K562 (cell line): Measurements from ENCODE around the gene TMEM131. TPM values are rescaled to one million over a fixed set of nuclear protein-coding genes. Genes with fewer than 3 reads are reported as not detected.

Experiments
- ATAC-seq: fragments of 200-7000 bp; cut with Tn5 transposase; 3 replicates; pipeline ENCODE4 v1.9.1; 2020; ENCODE audit warnings: moderate library complexity
- BruUV-seq: library from RNA; stranded (reverse); fragments of 400-500 nt; replicated peaks from 2 replicates; lab custom pipeline; 2021; lab: Mats Ljungman, UMichigan
- CTCF ChIA-PET: fragments of 300-600 bp; formaldehyde crosslinking; extraction: SDS; loops from one replicate; lab custom pipeline; 2021; ENCODE audit warnings: low intra/inter-chr PET ratio; lab: Yijun Ruan, JAX
- POLR2A ChIA-PET: fragments of 300-600, 350-650 bp; sonication (Branson Sonifier 250); formaldehyde crosslinking; extraction: SDS; loops from one replicate; lab custom pipeline; 2021; ENCODE audit warnings: antibody characterized with exemption, inconsistent platforms; lab: Yijun Ruan, JAX
- DNase-seq, 4 experiments: peaks; one replicate each; pipeline versions ENCODE4 v3.0.0 to v3.0.0-alpha.2; 2011 to 2018; ENCODE audit warnings: low spot score in 3 of 4, mixed read lengths in 3 of 4; ENCODE audit errors: extremely low read depth in 1 of 4
- FAIRE-seq: peaks from 2 replicates; lab custom pipeline; 2011; peaks lifted over from hg19 to GRCh38; lab: Jason Lieb, UNC
- H2AFZ ChIP-seq: 2 replicates; pipeline ENCODE4 v1.6.0; 2011; ENCODE audit warnings: low read depth, low read length, control low read depth, inconsistent platforms
- H3K27ac ChIP-seq: fragments of 200-600 bp; 3 replicates; pipeline ENCODE4 v1.8.0; 2011; ENCODE audit warnings: low read depth, mild to moderate bottlenecking, control low read depth, inconsistent platforms, low read length, moderate library complexity, mixed read lengths; ENCODE audit errors: extremely low read depth
- H3K27me3 ChIP-seq, 2 experiments: fragments of 300-600 bp in 1 of 2; 2 replicates in 1 of 2; 3 replicates in 1 of 2; pipeline versions ENCODE4 v1.6.0 to v1.8.0; 2011; ENCODE audit warnings: inconsistent platforms in 2 of 2, low read length in 2 of 2, mild to moderate bottlenecking in 1 of 2, mixed read lengths in 1 of 2, moderate library complexity in 1 of 2; ENCODE audit not compliant: control insufficient read depth in 2 of 2, insufficient read depth in 2 of 2
- H3K36me3 ChIP-seq: fragments of 300-600 bp; 3 replicates; pipeline ENCODE4 v1.8.0; 2011; ENCODE audit warnings: mild to moderate bottlenecking, low read length, inconsistent platforms; ENCODE audit not compliant: control insufficient read depth, insufficient read depth
- H3K4me1 ChIP-seq, 2 experiments: fragments of 200-600 bp in 1 of 2; replicated peaks in 1 of 2; 2 replicates in 1 of 2; 3 replicates in 1 of 2; pipeline versions ENCODE4 v1.5.1 to v1.8.0; 2011; ENCODE audit warnings: inconsistent platforms in 2 of 2, low read length in 2 of 2, mild to moderate bottlenecking in 1 of 2, mixed read lengths in 1 of 2, moderate library complexity in 1 of 2; ENCODE audit not compliant: control insufficient read depth in 2 of 2, insufficient read depth in 2 of 2
- H3K4me2 ChIP-seq: 2 replicates; pipeline ENCODE4 v1.6.1; 2011; ENCODE audit warnings: low read length, control low read depth, inconsistent platforms, mixed read lengths; ENCODE audit not compliant: insufficient read depth
- H3K4me3 ChIP-seq: fragments of 200-600 bp; sonication (generic), shearing (Covaris generic); 2 replicates; pipeline ENCODE4 v1.5.1; 2016; ENCODE audit warnings: control low read depth, inconsistent platforms
- H3K79me2 ChIP-seq: fragments of 200-600 bp; 3 replicates; pipeline ENCODE4 v1.8.0; 2011; ENCODE audit warnings: low read length, inconsistent platforms; ENCODE audit not compliant: control insufficient read depth, insufficient read depth
- H3K9ac ChIP-seq, 2 experiments: 2 replicates each; pipeline versions ENCODE4 v1.6.0 to v1.6.1; 2011; ENCODE audit warnings: low read depth in 2 of 2, low read length in 2 of 2, control low read depth in 1 of 2, inconsistent platforms in 1 of 2, mild to moderate bottlenecking in 1 of 2, mixed read lengths in 1 of 2; ENCODE audit not compliant: insufficient read depth in 1 of 2
- H3K9me1 ChIP-seq: one replicate; pipeline ENCODE4 v1.6.0; 2011; ENCODE audit warnings: inconsistent platforms, mild to moderate bottlenecking, low read length, moderate library complexity; ENCODE audit not compliant: control insufficient read depth, insufficient read depth
- H3K9me3 ChIP-seq: replicated peaks from 2 replicates; pipeline ENCODE4 v1.5.1; 2011; ENCODE audit warnings: low read depth, low read length, inconsistent platforms; ENCODE audit not compliant: control insufficient read depth, insufficient read depth
- H4K20me1 ChIP-seq: replicated peaks from 2 replicates; pipeline ENCODE4 v1.6.1; 2011; ENCODE audit warnings: low read length, inconsistent platforms, mixed read lengths; ENCODE audit not compliant: control insufficient read depth, insufficient read depth
- ETV5 ChIP-seq: sonication (generic); formaldehyde crosslinking; IDR thresholded peaks from 2 replicates; pipeline ENCODE4 v1.4.0; 2020; ENCODE audit warnings: low read depth, mild to moderate bottlenecking, missing genetic modification reagents
- HDAC8 ChIP-seq: fragments of 450-650 bp; IDR thresholded peaks from 2 replicates; pipeline ENCODE4 v1.6.1; 2016; ENCODE audit warnings: mild to moderate bottlenecking, missing genetic modification characterization, moderate library complexity, missing compliant biosample characterization
- NFIC ChIP-seq: fragments of 450-650 bp; IDR thresholded peaks from 2 replicates; pipeline ENCODE4 v1.6.1; 2017; ENCODE audit warnings: mild to moderate bottlenecking, inconsistent platforms
- PCBP1 ChIP-seq: fragments of 200-400 bp; formaldehyde crosslinking; IDR thresholded peaks from 2 replicates; pipeline ENCODE4 v1.6.1; 2018; ENCODE audit warnings: mild to moderate bottlenecking, low read depth, low read length; ENCODE audit not compliant: poor library complexity, severe bottlenecking
- RBM25 ChIP-seq: fragments of 200-400 bp; formaldehyde crosslinking; IDR thresholded peaks from 2 replicates; pipeline ENCODE4 v1.6.1; 2018; ENCODE audit warnings: low read length, low read depth, moderate library complexity; ENCODE audit not compliant: severe bottlenecking
- SPI1 ChIP-seq: IDR thresholded peaks from 2 replicates; pipeline ENCODE4 v1.6.1; 2011; ENCODE audit warnings: low read depth, low read length, control low read depth, borderline replicate concordance
- TOE1 ChIP-seq, 2 experiments: fragments of 450-650 bp in 1 of 2; sonication (generic) in 1 of 2; formaldehyde crosslinking in 1 of 2; IDR thresholded peaks; 2 replicates each; pipeline versions ENCODE4 v1.7.1 to v1.8.0; 2016 to 2022; ENCODE audit warnings: borderline replicate concordance in 2 of 2, mild to moderate bottlenecking in 2 of 2, antibody characterized with exemption in 1 of 2, inconsistent platforms in 1 of 2, low read depth in 1 of 2, missing genetic modification reagents in 1 of 2, moderate library complexity in 1 of 2
- ZNF445 ChIP-seq: fragments of 250-450 bp; sonication (Bioruptor Pico); IDR thresholded peaks from 2 replicates; pipeline ENCODE4 v1.4.0; 2020; ENCODE audit warnings: low read depth, mild to moderate bottlenecking, moderate library complexity
- ZNF77 ChIP-seq: fragments of 250-450 bp; sonication (Bioruptor Pico); IDR thresholded peaks from 2 replicates; pipeline ENCODE4 v1.5.0; 2020
- WGBS: fragments of 100-300 bp; shearing (Covaris generic); methylation state at CpG from one replicate; pipeline ENCODE4 v1.1.6; 2016; ENCODE audit warnings: low coverage, mixed read lengths; ENCODE audit not compliant: insufficient coverage; ENCODE audit errors: missing lambda C conversion rate; 5-methylcytosine and 5-hydroxymethylcytosine counted together
- in situ Hi-C: fragments of 300-500 bp; cut with MboI; formaldehyde crosslinking; loops from 4 replicates; pipeline ENCODE4 v1.15.0; 2018; ENCODE audit warnings: inconsistent platforms, mixed read lengths
- intact Hi-C: fragments of 100-400 bp; cut with micrococcal nuclease; formaldehyde crosslinking; loops from 2 replicates; pipeline ENCODE4 v1.14.2; 2022
- polyA plus RNA-seq, 8 experiments: library from polyadenylated mRNA; depleted of rRNA in 4 of 8; stranded (reverse) in 5 of 8; unstranded in 3 of 8; fragments of >200 nt; fragmentation: Nextera tagmentation in 2 of 8; fragmentation: Illumina TruSeq in 1 of 8; extraction: Ambion mirVana in 2 of 8; extraction: Trizol in 1 of 8; gene quantifications; 2 replicates each; pipeline versions ENCODE4 v1.2.1 to v1.2.3, GENCODE V29; 2011 to 2014; ENCODE audit warnings: inconsistent platforms in 1 of 8, missing spikeins in 1 of 8
- total RNA-seq, 7 experiments: library from RNA; depleted of rRNA in 6 of 7; stranded (reverse); fragments of >200 nt in 6 of 7; fragmentation: Illumina TruSeq in 2 of 7; extraction: Trizol in 2 of 7; gene quantifications; 2 replicates each; pipeline versions ENCODE4 v1.2.1 to v1.2.3, GENCODE V29; 2011 to 2021; ENCODE audit warnings: low replicate concordance in 1 of 7
- TF ChIP-seq, protein P1 (sequence below): fragments of 250-450 bp; sonication (Bioruptor Pico); IDR thresholded peaks from 2 replicates; pipeline ENCODE4 v1.8.0; 2022; ENCODE audit warnings: moderate library complexity, mild to moderate bottlenecking, inconsistent platforms
- TF ChIP-seq, protein P2 (sequence below): sonication (generic); formaldehyde crosslinking; IDR thresholded peaks from 2 replicates; pipeline ENCODE4 v1.8.1; 2023; ENCODE audit warnings: mild to moderate bottlenecking, missing genetic modification reagents, moderate library complexity

Gene TMEM131
- total and polyA plus RNA-seq, 9 of the 15 experiments (the other 6 are each of a cell fraction or from before 2014, with no cell fraction given), result 2.5 to 21.1 (median 12.4) TPM

DNA sequence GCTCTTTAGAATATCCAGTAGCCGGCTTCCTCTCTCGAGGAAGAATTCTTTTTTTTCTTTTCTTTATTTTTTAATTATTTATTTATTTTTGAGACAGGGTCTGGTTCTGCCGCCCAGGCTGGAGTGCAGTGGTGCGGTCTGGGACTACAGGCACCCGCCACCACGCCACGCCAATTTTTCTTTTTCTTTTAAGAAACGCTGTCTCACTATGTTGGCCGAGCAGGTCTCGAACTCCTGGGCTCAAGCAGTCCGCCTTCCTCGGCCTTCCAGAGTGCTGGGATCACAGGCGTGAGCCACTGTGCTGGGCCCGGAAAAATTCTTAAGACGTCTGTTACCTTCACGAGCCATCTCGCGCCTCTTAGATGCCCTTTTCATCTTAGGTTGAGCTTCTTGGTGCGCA is 931 bp upstream of the TMEM131 start:
- H3K4me2 ChIP-seq, result peak overlapping the region; percentile 94
- peak overlapping the region; percentile 86 for H3K4me3 ChIP-seq
- H3K36me3 ChIP-seq, result no peaks in the 10 kb centered on the region
- H3K4me1 ChIP-seq, result peaks cover 2 to 12% of the 10 kb centered on the region in 2 experiments
- ATAC-seq, result no peak
- in situ Hi-C loops (no loop called here), intact Hi-C loops (no loop called here)
- 0 out of 2 replicates have a peak, but pooled peaks have one; percentile 25 for TF ChIP-seq SPI1
- no peak for TF ChIP-seq RBM25
- no peak for TF ChIP-seq ZNF77 (CRISPR knock-in tag)
- H3K9me3 ChIP-seq, result no peaks in the 10 kb centered on the region
- FAIRE-seq, result no peak
- H4K20me1 ChIP-seq, result peaks cover 4% of the 10 kb centered on the region; the same call in 1 of the 2 replicates
- 94% methylated on average over 19 of the region's 19 CpGs for WGBS
- H3K27ac ChIP-seq, result no peak overlapping the region; the same call in 2 of the 3 replicates
- no peak for DNase-seq
- POLR2A ChIA-PET, result interaction anchor here (0.6 to 2.3 kb wide), 3 partner anchors 12 to 126 kb away, joined by 4 to 7 read pairs (median 4); no protein-coding TSS in a partner anchor
- CTCF ChIA-PET, result no interaction called here
- H3K79me2 ChIP-seq, result peaks cover 39% of the 10 kb centered on the region
- peak overlapping the region; percentile 99 for H2AFZ ChIP-seq
- H3K9me1 ChIP-seq, result no peaks in the 10 kb centered on the region
- peak overlapping the region; percentile 88 to 96; a peak in 2 of 4 replicates for H3K9ac ChIP-seq
- no peaks in the 10 kb centered on the region for H3K27me3 ChIP-seq
- TSS peak; percentile 84 for BruUV-seq

DNA sequence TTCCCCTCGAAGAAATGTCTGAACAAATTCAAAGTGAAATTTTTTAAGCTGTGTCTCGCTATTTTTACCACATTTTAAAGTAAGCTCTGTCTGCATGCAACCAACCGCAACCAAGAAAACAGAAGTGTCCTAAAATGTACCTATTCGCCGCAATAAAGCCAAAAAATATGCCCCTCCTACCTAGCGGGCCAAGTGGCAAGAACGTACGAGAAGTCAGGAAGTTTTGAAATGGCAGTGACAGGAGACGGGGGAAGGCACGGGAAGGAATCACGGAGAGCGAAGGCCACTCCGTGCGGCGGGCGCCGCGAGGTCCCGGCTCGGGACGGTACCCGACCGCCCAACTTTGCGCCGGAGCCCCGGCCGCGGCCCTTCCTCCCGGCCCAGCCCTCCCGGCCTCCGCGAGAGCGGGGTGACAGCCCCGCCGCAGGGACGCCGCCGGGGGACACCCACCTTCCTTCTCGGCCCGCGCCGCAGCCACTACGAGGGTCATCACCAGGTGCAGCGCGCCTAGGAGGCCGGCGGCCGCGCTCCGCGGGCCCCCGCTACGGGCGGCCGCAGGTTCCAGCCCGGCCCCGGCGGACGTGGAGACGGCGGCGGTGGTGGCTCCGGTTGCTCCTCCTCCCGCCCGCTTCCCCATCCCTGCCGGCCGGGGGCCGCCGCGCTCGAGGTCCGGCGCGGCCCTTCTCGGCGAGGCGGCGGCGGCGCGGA is 568 bp downstream of the TMEM131 start:
- Histone ChIP-seq H3K4me3 (peak overlapping the region; percentile 86), H2AFZ (peak overlapping the region; percentile 99), H3K9me1 (no peaks in the 10 kb centered on the region), H3K27me3 (no peaks in the 10 kb centered on the region), H4K20me1 (peaks cover 4% of the 10 kb centered on the region; the same call in 1 of the 2 replicates), H3K9ac (peak overlapping the region; percentile 88 to 96), H3K79me2 (peaks cover 54% of the 10 kb centered on the region), H3K4me1 (peaks cover 2 to 12% of the 10 kb centered on the region in 2 experiments), H3K4me2 (peak overlapping the region; percentile 94), H3K36me3 (no peaks in the 10 kb centered on the region), H3K9me3 (no peaks in the 10 kb centered on the region), H3K27ac (peak overlapping the region; percentile 97)
- peak; percentile 73 for ATAC-seq
- in situ Hi-C loops (no loop called here), intact Hi-C loops (no loop called here)
- CTCF ChIA-PET, result interaction anchor here (0.6 kb wide), 1 partner anchor 1873 kb away, joined by 3 read pairs; no protein-coding TSS in a partner anchor
- FAIRE-seq, result peak; percentile 42
- DNase-seq, result peak; percentile 62 to 75 (median 72)
- BruUV-seq, result no TSS peak
- POLR2A ChIA-PET, result interaction anchor here (1.0 to 2.3 kb wide), 2 partner anchors 14 to 27 kb away, joined by 3 to 7 read pairs; no protein-coding TSS in a partner anchor
- WGBS, result under 1% methylated on average over 41 of the region's 81 CpGs
- TF ChIP-seq PCBP1 (peak; percentile 48), HDAC8 (tag) (no peak), NFIC (no peak), TOE1 (IDR thresholded peaks at IDR 0.05; ENCODE audit: borderline replicate concordance) (no peak), TOE1 (CRISPR knock-in tag; IDR thresholded peaks at IDR 0.05; ENCODE audit: borderline replicate concordance, low read depth) (no peak), ETV5 (CRISPR knock-in tag) (no peak), ZNF445 (CRISPR knock-in tag) (no peak)
- TF ChIP-seq, protein P1, sequence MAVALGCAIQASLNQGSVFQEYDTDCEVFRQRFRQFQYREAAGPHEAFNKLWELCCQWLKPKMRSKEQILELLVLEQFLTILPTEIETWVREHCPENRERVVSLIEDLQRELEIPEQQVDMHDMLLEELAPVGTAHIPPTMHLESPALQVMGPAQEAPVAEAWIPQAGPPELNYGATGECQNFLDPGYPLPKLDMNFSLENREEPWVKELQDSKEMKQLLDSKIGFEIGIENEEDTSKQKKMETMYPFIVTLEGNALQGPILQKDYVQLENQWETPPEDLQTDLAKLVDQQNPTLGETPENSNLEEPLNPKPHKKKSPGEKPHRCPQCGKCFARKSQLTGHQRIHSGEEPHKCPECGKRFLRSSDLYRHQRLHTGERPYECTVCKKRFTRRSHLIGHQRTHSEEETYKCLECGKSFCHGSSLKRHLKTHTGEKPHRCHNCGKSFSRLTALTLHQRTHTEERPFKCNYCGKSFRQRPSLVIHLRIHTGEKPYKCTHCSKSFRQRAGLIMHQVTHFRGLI (CRISPR knock-in tag), result no peak
- TF ChIP-seq, protein P2, sequence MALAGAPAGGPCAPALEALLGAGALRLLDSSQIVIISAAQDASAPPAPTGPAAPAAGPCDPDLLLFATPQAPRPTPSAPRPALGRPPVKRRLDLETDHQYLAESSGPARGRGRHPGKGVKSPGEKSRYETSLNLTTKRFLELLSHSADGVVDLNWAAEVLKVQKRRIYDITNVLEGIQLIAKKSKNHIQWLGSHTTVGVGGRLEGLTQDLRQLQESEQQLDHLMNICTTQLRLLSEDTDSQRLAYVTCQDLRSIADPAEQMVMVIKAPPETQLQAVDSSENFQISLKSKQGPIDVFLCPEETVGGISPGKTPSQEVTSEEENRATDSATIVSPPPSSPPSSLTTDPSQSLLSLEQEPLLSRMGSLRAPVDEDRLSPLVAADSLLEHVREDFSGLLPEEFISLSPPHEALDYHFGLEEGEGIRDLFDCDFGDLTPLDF, result no peak
